ENCODE measurements around the gene PRMT1.

Gene PRMT1

DNA sequence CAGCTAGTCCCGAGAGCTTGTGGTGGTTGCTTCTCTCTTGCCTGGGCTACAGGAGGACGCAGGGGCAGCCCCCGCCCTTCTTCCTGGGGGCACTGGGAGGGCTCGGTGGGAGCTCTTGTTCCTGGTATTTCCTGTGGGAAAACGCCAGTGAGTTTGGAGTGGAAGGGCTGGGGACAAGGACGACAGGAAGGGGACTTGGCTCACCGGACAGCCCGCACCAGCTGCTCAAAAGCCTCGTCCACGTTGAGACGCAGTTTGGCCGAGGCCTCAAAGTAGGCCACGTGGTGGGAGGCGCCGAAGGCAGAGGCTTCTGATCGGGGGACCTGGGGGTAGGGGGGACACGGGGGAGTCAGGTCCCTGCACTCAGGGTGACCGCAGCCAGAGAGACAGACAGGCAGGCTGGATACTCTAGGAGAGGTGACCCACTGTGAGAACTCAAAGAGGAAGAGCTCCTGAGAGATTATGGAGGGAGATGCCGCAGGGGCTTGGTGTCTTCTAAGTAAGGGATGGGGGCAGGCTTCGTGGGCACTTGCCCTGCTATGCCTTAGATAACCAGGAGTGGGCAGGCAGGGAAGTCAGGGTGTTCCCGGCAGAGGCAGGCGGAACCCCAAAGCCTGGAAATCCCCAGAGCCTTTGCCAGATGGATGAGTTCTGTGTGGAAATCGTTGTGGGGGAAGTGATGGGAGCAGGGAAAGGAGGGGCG, 41.4 kb upstream of the PRMT1 start:
- TF ChIP-seq, protein P1, sequence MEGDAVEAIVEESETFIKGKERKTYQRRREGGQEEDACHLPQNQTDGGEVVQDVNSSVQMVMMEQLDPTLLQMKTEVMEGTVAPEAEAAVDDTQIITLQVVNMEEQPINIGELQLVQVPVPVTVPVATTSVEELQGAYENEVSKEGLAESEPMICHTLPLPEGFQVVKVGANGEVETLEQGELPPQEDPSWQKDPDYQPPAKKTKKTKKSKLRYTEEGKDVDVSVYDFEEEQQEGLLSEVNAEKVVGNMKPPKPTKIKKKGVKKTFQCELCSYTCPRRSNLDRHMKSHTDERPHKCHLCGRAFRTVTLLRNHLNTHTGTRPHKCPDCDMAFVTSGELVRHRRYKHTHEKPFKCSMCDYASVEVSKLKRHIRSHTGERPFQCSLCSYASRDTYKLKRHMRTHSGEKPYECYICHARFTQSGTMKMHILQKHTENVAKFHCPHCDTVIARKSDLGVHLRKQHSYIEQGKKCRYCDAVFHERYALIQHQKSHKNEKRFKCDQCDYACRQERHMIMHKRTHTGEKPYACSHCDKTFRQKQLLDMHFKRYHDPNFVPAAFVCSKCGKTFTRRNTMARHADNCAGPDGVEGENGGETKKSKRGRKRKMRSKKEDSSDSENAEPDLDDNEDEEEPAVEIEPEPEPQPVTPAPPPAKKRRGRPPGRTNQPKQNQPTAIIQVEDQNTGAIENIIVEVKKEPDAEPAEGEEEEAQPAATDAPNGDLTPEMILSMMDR (IDR thresholded peaks at IDR 0.05; ENCODE audit: unreplicated experiment in 3 of 3): no peak

DNA sequence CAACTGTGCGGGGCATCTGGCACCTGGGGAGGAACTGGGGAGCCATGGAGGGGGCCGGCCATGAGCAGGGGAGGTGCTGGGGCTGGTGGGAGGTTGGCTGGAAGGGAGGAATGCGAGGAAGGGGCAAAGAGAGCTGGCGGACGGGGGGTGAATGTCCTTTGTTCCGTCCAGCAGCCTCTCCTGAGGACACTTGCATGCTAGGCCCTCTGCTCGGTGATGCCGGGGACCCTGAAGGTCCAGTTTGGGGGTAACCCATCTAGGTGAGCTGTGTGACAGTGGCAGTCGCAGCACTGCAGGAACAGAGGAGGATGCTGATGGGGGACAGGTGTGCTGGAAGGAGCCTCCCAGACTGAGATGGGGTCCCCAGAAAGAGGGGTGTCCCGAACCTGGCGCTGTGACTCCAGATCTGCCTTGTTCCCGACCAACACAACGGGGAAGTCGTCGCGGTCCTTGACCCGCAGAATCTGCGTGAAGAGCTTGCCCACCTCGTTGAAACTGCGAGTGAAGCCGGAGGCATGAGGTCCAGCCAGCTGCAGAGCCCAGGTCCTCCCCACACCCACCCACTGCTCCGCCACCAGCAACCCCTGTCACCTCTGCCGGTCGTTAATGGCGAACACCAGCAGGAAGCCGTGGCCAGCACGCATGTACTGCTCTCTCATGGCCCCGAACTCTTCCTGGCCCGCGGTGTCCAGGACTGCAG, 40.7 kb upstream of the PRMT1 start:
- Mint-ChIP-seq H3K36me3 (ENCODE audit: low read depth) (no peaks in the 10 kb centered on the region), H3K9me3 (no peaks in the 10 kb centered on the region), H3K27ac (peak overlapping the region; percentile 54 to 76 (median 74)), H3K27me3 (ENCODE audit: low read depth) (peaks cover 14% of the 10 kb centered on the region), H3K4me3 (peak overlapping the region; percentile 38 to 69 (median 58)), H3K4me1 (peaks cover 42% of the 10 kb centered on the region)
- TF ChIP-seq, protein P1 (IDR thresholded peaks at IDR 0.05; ENCODE audit: unreplicated experiment in 3 of 3): no peak

More for the DNA sequence above, 41.4 kb upstream of the PRMT1 start:
- peaks cover 14% of the 10 kb centered on the region for H3K27me3 Mint-ChIP-seq (ENCODE audit: low read depth)
- H3K4me1 Mint-ChIP-seq: peaks cover 44% of the 10 kb centered on the region
- peak overlapping the region; percentile 25 to 69 (median 58) for H3K4me3 Mint-ChIP-seq
- H3K9me3 Mint-ChIP-seq: no peaks in the 10 kb centered on the region
- H3K36me3 Mint-ChIP-seq (ENCODE audit: low read depth): no peaks in the 10 kb centered on the region
- peak overlapping the region; percentile 54 to 76 (median 74) for H3K27ac Mint-ChIP-seq

GRCh38 chr19:49637821-49638738, 39.0 kb upstream of the PRMT1 start:
- TF ChIP-seq, protein P1 (IDR thresholded peaks at IDR 0.05; ENCODE audit: unreplicated experiment in 3 of 3): no peak
- peaks cover 55% of the 10 kb centered on the region for H3K4me1 Mint-ChIP-seq
- no peaks in the 10 kb centered on the region for H3K36me3 Mint-ChIP-seq (ENCODE audit: low read depth)
- H3K9me3 Mint-ChIP-seq: no peaks in the 10 kb centered on the region
- peak overlapping the region; percentile 97 to 100 (median 98) for H3K27ac Mint-ChIP-seq
- peaks cover 14% of the 10 kb centered on the region for H3K27me3 Mint-ChIP-seq (ENCODE audit: low read depth)
- peak overlapping the region; percentile 85 to 94 (median 86) for H3K4me3 Mint-ChIP-seq

DNA sequence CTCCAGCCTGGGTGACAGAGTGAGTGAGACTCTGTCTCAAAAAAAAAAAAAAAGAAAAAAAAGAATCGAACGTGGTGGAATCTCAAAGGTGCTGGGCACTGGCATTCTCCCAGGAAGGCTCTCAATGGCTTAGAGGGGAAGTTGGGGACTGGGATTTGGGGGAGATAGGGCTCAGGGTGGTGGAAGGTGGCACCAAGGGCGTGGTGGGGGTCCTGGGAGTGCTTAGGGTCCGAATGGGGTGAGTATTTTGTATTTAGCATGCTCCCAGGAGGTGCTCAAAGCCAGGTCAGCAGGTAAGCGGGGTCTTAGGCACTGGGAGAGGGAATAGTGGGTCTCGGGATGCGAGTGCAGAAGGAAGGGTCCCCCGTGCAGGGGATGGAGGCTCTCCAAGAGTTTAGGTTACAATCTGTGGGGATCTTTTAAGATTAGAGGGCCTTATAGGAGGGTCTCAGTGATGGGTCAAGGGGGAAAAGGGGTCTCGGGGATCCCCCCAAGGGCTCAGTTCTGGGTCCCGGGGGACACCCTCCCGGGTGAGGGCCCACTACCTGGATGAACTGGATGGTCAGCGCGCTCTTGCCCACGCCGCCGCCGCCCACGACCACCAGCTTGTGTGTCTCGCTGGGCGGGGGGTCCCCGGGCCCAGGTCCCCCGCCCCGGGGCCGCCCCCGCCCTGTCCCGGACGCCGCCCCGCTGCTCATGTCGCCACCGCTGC, 37.5 kb upstream of the PRMT1 start:
- TF ChIP-seq, protein P1 (IDR thresholded peaks at IDR 0.05; ENCODE audit: unreplicated experiment in 3 of 3): no peak
- Mint-ChIP-seq H3K9me3 (no peaks in the 10 kb centered on the region), H3K4me1 (peaks cover 67% of the 10 kb centered on the region), H3K36me3 (ENCODE audit: low read depth) (peaks cover 8% of the 10 kb centered on the region), H3K4me3 (peak overlapping the region; percentile 92 to 97 (median 94)), H3K27me3 (ENCODE audit: low read depth) (peaks cover 14% of the 10 kb centered on the region), H3K27ac (peak overlapping the region; percentile 100)

- peak within 1 kb of the TSS; percentile 100 for H3K27ac Mint-ChIP-seq
- peaks cover 64% of the 10 kb centered on the region for H3K4me1 Mint-ChIP-seq
- peak within 1 kb of the TSS; percentile 92 to 97 (median 94) for H3K4me3 Mint-ChIP-seq
- no peaks in the 10 kb centered on the region for H3K9me3 Mint-ChIP-seq
- TF ChIP-seq, protein P1 (IDR thresholded peaks at IDR 0.05; ENCODE audit: unreplicated experiment in 3 of 3): no peak
- H3K27me3 Mint-ChIP-seq (ENCODE audit: low read depth): peaks cover 10% of the 10 kb centered on the region
- H3K36me3 Mint-ChIP-seq (ENCODE audit: low read depth): peaks cover 9% of the 10 kb centered on the region
Measured at GRCh38 chr19:49640113-49640898, 36.8 kb upstream of the PRMT1 start, which contains the start of gene RRAS. Gene RRAS, minus strand, starts transcription at chr19:49640143. Its CDS starts 45 bp downstream, at chr19:49640098.
